Measurements from ENCODE around the gene EXD3.
A peak's percentile ranks its signal among the peaks of the same experiment; 100 is the strongest.

EXD3 gene

DNA sequence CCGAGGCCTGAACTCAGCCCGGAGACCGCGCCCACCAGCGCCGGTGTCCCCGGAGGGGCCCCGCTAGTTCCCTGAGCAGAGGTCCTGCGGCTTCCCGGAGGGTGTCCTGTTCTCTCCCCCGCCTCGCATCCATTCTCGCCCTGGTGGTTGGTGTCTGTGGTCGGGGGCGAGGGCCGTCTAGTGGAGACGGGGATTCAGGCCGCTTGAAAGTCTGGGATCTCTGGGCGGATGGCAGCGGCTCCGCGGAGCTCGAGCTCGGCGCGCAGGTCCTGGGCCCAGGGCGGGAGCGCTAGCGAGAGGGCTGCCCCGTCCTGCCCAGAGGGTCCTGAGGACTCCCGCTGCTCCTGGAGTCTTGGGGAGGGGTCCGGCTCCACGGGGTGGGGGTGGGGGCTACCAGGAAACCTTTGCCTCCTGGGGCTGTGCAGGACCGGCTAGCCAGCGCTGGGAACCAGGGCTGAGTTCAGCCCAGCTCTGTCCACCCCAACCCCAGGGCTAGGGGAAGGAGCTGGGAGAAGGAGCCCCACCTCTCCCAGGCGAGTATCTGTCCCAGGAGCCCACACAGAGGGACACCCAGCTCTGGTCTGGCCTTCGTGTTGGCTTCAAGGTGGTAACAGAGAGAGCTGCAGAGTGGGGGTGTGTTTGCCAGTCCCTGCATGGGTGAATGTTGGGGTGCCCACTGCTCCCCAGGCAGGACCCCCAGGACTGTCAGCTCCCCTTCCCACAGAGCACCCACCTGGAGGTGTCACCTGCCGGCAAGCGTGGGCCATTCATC is 141.4 kb downstream of the EXD3 start:
- TF ChIP-seq, protein P1, sequence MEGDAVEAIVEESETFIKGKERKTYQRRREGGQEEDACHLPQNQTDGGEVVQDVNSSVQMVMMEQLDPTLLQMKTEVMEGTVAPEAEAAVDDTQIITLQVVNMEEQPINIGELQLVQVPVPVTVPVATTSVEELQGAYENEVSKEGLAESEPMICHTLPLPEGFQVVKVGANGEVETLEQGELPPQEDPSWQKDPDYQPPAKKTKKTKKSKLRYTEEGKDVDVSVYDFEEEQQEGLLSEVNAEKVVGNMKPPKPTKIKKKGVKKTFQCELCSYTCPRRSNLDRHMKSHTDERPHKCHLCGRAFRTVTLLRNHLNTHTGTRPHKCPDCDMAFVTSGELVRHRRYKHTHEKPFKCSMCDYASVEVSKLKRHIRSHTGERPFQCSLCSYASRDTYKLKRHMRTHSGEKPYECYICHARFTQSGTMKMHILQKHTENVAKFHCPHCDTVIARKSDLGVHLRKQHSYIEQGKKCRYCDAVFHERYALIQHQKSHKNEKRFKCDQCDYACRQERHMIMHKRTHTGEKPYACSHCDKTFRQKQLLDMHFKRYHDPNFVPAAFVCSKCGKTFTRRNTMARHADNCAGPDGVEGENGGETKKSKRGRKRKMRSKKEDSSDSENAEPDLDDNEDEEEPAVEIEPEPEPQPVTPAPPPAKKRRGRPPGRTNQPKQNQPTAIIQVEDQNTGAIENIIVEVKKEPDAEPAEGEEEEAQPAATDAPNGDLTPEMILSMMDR (IDR thresholded peaks at IDR 0.05; ENCODE audit: insufficient read depth, low read depth, low read length, missing control alignments) = no peak
- no peak overlapping the region for H3K4me3 ChIP-seq (ENCODE audit: low read depth, low read length)
- no peak for DNase-seq (ENCODE audit: low read depth)

GRCh38 chr9:137280474-137281344 is 142.3 kb downstream of the EXD3 start:
- no peak overlapping the region for H3K4me3 ChIP-seq (ENCODE audit: low read depth, low read length)
- TF ChIP-seq, protein P1 (IDR thresholded peaks at IDR 0.05; ENCODE audit: insufficient read depth, low read depth, low read length, missing control alignments) = peak; percentile 42
- peak; percentile 43 for DNase-seq (ENCODE audit: low read depth)

- no peak overlapping the region for H3K4me3 ChIP-seq (ENCODE audit: low read depth, low read length)
- TF ChIP-seq, protein P1 (IDR thresholded peaks at IDR 0.05; ENCODE audit: insufficient read depth, low read depth, low read length, missing control alignments) = no peak
- DNase-seq (ENCODE audit: low read depth) = no peak
These were observed 143.1 kb downstream of the EXD3 start for GRCh38 chr9:137279741-137280473.

DNA sequence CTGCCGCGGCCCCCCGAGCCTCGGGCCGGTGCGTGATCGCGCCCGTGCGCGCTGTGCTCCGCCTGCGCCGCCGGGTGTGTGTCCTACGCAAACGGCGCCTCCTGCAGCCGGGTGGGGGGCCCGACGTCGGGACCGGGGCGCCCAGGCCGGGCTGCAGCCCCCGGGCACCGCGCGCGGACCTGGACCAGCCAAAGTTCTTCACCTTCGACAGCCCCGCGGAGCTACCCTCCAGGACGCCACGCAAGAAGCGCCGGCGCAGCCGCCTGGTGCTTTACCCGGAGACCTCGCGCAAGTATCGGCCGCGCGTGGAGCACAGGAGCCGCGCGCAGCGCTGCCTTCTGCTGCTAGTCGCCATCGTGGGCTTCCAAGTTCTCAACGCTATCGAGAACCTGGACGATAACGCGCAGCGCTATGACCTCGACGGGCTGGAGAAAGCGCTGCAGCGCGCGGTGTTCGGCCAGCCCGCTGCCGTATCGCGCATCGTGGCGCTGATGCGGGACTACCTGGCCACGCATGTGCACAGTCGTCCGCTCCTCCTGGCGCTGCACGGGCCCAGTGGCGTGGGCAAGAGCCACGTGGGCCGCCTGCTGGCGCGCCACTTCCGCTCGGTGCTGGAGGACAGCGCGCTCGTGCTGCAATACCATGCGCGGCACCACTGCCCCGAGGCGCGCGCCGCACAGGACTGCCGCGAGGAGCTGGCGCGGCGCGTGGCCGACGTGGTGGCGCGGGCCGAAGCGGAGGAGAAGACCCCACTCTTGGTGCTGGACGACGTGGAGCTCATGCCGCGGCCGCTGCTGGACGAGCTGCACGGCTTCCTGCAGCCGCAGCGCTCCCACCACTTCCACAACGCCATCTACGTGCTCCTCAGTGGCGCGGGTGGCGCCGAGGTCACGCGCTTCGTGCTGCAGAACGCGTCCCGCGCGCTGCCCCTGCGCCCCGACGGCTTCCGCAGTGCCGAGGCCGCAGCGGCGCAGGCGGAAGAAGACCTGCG is 143.9 kb downstream of the EXD3 start:
- peak overlapping the region; percentile 68; the same call in 1 of the 2 replicates for H3K4me3 ChIP-seq (ENCODE audit: low read depth, low read length)
- DNase-seq (ENCODE audit: low read depth) = no peak
- TF ChIP-seq, protein P1 (IDR thresholded peaks at IDR 0.05; ENCODE audit: insufficient read depth, low read depth, low read length, missing control alignments) = no peak

- H3K4me3 ChIP-seq (ENCODE audit: low read depth, low read length) = peak overlapping the region; percentile 68
- peak; percentile 47 for DNase-seq (ENCODE audit: low read depth)
- TF ChIP-seq, protein P1 (IDR thresholded peaks at IDR 0.05; ENCODE audit: insufficient read depth, low read depth, low read length, missing control alignments) = no peak
These were observed 144.8 kb downstream of the EXD3 start for GRCh38 chr9:137278061-137278701.

Data from GM12865 (cell line).